DMS53 treated with DMSO at 0.1 percent for 48 hours (cell line): ENCODE results near the gene DAZL.

Experiments used
- DNase-seq: peaks from one replicate; lab custom pipeline; 2025; ENCODE audit not compliant: unreplicated experiment; lab: John Stamatoyannopoulos, UW

The DAZL gene

DNA sequence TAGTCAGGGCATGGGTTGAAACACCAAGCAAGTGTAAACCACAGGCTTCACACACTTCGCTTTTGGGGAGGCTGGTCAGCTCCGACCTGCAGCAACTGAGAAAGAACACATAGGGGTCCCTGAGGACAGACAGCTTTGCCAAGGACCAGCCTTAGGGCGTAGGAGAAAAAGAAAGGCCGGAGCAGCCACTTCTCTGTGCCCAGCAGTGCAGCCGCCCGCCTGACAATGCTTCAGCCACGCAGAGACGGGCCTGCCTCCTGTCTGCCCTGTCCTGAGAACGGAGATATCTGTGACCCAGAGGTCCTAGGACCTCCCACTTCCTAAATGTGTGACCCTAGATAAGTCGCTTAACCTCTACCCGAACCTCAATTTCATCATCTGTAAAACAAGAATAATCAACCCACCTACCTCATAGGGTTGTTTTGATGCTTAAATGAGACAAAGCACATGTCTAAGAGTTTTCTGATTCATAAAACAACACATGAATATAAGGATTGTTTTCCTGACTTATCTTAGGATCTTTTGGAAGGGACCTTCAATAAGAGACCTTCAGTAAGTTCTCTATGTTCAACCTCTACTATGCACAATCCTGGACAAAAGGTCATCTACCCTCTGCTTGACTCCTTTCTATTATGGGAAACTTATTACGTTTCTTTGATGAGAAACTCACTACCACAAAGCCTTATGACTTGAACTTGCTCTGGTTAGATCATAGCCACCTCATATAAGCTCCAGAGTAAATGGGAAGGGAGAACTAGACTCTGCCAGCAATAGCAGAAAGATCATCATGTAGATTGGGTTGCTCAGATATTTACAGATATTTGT is 58.8 kb downstream of the DAZL start:
- DNase-seq: no peak

DNA sequence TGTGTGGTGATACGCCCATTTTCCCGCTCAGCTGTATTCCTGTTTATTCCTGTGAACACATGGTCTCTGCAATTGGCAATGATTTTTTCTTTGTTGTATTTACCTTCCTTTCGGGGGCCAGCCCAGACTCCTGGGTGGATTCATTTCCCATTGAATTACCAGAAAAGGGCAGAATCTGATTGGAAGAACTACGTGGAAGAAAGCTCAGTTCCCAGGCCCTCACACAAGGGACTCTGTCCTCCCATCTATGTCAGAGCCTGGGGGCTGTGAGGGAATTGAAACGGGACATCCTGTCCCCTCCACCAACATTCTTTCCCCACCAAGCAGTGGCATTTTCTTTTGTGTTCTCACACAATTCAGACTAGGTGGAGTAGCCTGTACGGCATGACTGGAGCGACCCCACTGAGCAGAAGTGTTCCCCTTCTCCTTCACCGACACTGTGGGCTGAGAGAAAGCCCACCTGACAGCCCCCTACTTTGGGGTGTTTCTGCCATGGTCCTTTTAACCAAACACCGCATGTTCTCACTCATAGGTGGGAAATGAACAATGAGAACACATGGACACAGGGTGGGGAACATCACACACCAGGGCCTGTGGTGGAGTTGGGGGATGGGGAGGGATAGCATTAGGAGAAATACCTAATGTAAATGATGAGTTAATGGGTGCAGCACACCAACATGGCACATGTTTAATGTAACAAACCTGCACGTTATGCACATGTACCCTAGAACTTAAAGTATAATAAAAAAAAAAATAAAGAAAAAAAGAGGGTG is 59.6 kb downstream of the DAZL start:
- DNase-seq: no peak

DNA sequence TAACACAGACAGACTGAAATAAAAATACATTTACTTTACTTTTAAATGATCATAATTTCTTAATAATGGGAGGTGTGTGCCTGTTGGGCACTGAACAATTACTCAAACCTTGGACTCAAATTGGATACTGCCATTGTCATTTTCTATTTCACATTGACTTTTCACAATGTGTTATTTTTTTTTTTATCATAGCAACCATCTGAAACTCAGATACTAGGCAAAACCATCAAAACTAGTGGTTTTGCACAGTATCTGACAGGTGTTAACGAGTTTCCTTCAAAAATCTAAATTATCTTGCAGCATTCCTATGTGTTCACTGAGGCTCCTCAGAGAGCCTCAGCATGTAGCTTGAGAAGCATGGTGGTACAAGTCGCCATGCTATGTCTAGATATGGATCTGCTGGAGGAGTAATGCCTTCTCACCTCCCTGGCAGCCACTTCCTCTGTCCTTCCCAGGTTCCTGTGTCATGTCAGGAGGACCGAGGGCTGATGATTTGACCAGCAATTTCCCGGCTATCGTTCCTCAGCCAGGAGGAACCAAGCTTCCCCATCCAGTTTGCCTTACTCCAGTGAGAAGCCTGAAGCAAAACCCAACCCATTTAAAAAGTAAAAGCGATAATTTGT is 61.9 kb downstream of the DAZL start:
- DNase-seq: no peak

DNA sequence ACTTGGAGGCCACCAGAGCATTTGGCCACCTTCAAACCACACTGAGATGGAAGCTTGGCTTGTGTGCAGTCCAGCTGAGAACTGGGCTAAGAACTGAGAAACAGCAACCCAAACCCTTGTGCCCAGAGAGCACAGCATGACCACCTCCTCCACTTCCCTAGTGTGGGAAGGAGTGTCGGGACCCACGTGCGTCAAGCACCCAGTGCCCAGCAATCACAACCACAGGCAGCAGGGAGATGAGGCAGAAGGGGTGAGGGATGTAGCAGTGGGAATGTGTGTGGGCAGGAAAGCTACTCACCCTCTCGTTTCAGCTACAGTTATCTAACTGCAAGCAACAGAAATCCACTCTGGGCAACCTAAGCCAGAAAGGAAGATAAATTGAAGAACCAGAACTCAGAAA is 66.7 kb downstream of the DAZL start:
- DNase-seq: no peak

DNA sequence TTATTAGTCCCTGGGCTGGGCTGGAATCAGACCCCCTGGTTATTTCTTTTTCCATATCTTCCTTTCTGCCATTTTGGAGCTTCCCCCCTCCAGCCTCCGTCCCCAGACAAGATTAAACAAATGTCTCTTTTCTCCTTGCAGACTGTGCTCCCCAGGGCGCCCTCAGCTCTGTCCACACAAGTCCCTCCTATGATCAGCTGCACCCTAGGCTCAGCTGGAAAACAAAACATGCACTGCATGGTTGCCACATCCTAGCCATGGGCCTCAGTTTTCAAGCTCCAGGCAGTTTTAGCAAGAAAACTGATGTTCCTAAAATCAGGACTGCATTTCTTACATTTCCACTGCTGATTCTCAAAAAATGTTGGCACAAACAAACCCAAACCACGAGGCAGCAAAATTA is 68.2 kb downstream of the DAZL start:
- DNase-seq: no peak
